GM10847 (cell line): ENCODE data around the gene ISYNA1.

Experiments
- POLR2A ChIP-seq: IDR thresholded peaks from 2 replicates; pipeline ENCODE4 v1.6.1; 2011; ENCODE audit not compliant: insufficient read length; ENCODE audit errors: extremely low read depth

The ISYNA1 gene

GRCh38 chr19:18473706-18474087 lies 35.8 kb upstream of the ISYNA1 start:
- TF ChIP-seq POLR2A, result no peak

- TF ChIP-seq POLR2A, result no peak
Observed at GRCh38 chr19:18473003-18473705, 35.2 kb upstream of the ISYNA1 start.

GRCh38 chr19:18470787-18471186 lies 32.9 kb upstream of the ISYNA1 start:
- no peak for TF ChIP-seq POLR2A

GRCh38 chr19:18469069-18469846 lies 31.3 kb upstream of the ISYNA1 start:
- no peak for TF ChIP-seq POLR2A

DNA sequence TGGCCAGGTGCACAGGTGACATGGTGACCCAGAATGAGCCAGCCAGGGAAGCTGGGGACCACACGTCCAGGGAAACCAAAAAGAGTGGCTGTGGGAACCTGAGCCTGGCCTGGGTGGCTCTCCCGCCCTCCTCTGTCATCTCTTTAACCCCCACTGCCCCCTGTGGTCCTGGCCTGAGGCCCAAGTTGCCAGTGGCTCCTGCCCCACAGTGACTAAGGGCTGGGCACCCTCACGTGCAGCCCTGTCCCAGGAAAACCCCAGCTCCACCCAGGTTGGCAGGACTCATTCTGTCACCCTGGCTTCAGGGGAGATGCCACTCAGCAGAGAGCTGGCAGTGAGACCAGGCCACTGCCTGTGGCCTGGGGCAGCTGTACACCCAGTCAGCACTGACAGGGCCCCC lies 30.6 kb upstream of the ISYNA1 start:
- no peak for TF ChIP-seq POLR2A

- no peak for TF ChIP-seq POLR2A
Observed at GRCh38 chr19:18467978-18468377, 30.0 kb upstream of the ISYNA1 start.

DNA sequence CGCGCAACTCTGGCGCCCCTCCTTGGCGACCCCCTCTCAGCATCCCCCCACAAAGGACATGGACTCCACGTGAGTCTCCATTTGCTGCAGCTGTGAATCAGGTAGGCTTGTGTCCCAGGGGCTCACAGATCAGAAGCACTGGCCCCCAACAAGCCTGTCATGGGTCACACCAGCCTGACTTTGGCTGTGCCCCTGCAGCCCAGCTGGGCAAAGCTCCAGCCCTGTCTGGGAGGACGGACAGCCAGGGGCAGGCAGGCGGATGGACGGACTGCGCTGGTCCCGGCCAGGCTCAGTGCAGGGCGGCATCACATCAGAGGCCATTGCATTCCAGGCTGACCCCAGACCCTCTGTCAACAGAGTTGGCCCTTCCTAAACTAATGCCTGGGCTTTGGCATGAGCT lies 28.4 kb upstream of the ISYNA1 start:
- TF ChIP-seq POLR2A, result no peak

DNA sequence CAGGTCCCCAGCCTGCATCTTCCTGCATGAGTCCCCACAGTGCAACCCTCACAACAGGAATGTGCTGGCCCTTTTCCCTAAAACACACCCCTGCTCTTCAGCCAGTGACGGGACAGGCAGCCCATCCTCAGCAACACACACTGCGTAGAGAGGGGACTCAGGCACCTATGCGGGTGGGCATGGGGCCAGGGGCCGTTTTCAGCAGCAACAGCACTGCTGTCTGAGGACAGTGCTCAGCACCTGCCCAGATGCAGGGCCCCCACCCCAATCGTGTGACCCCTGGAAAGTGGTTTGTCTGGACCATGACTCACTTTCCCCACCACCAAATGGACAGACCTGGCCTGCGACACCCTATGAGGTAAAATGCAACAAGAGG lies 28.0 kb upstream of the ISYNA1 start:
- TF ChIP-seq POLR2A, result no peak

DNA sequence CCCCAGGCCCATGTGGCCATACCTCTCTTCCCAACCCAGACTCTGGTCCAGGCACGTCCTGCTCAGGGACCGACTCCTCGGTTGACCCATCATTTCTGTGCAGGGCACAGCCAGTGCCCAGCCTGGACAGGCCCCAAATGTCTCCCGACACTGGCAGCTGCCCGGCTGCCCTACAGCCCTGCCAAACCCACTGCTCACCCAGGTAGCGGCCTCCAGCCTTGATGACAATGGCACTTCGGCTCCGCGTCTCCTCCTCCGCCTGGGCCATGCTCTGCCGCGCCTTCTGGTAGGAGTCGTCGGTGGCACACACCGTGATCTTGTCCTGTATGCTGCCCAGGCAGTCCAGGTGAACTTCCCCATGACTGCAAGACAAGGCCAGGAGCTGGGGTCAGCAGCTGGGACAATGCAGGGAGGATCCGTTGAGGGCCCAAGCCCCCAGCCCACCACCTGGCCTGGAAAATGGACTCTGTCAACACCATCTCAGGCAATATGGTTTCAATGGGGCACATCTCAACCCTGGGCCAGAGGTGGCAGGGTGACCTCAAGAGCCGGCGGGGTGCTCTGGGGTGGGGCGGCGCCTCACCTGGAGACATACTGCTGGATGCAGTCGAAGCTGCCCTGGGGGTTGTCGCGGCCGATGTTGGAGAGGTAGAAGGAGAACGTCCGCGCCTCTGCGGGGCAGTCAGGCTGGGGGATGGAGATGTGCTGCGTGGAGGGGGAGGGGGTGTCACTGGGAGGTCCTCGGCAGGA lies 27.5 kb upstream of the ISYNA1 start:
- TF ChIP-seq POLR2A, result no peak

GRCh38 chr19:18464646-18465045 lies 26.7 kb upstream of the ISYNA1 start:
- no peak for TF ChIP-seq POLR2A

- no peak for TF ChIP-seq POLR2A
Observed at GRCh38 chr19:18461471-18461870, 23.5 kb upstream of the ISYNA1 start.

DNA sequence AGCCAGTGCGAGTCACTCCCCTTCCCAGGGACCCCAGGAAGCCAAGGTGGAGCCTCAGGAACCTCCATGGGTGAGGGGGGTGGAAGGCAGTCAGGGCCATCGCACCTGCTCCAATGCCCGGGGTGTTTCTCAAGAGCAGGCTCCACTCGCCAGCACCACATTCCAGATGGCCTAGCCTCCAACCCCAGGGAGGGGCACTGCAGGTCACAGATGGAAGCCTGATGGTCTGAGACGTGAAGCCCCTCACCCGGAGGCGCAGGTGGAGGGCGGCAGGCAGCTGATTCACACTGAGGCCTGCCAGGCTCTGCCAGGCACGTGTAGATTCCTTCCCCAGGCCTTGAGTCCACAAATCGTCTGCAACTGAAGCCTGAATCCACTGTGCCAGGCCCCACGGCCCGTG lies 23.0 kb upstream of the ISYNA1 start:
- TF ChIP-seq POLR2A, result no peak

DNA sequence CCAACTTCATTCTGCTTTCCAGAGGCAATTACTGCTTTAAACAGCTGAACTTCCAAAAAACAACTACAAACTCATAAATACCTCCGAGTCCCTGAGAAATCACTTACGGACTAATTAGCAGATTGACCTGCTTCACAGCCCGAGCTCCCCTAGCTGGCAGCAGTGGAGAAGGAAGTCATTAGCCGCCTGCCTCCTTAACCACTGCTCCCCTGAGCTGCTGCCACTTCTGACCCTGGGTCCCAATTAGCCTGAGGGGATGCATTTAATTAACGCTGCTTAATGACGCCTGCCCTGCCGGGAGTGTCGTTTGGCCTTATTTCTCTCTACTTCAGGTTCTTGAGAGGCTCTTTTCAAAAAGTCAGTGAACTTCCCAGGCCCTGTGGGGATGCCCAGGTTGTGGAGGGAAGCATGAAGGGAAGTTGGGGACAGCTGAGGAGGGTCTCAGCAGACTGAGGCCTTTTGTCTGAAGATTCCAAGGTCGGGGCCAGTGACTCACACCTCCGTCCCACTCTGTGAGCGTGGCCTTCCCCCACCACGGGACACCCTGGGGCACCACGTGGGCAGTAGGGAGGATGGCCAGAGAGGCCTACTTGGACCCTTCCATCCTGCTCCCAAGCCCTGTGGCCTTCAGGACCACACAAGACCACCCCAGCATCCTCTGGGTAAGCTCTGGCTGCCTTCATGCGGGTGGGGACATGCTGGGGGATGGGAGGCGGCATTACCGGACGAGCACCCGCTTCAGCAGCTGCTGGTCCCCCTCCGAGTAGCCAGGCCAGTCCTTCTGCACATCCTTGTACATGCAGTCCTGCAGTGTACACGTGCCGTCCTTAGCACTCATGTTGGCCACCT lies 19.8 kb upstream of the ISYNA1 start:
- no peak for TF ChIP-seq POLR2A

GRCh38 chr19:18456974-18457373 lies 19.0 kb upstream of the ISYNA1 start:
- TF ChIP-seq POLR2A, result no peak

DNA sequence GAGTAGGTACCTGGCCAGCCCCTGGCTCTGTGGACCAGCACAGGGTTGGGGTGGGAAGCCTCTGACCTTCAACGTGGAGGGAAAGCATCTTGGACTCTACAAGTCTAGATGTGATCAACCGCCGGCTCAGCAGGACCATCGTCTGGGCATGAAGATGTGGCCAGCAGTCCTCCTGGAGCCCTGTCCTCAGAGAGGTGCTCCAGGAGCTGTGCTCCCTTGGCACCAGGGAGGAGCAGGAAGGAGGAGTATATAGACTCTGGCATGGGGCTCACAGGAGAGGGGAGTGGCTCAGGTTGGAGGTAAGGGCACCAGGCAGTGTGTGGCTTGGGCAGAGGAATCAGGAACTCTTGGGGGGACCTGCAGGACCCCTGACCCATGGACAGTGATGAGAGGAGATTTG lies 18.3 kb upstream of the ISYNA1 start:
- TF ChIP-seq POLR2A, result no peak
